Fibroblast of lung (primary cell): Measurements from ENCODE around the gene OGN. TPM values are rescaled to one million over a fixed set of nuclear protein-coding genes. Genes with fewer than 3 reads are reported as not detected.

Experiments
- DNase-seq, 2 donors: peaks; one replicate each; pipeline versions ENCODE4 v3.0.0 to v3.0.0-alpha.2; 2010; ENCODE audit warnings: low read depth in 2 of 2
- H2AFZ ChIP-seq: 2 replicates; pipeline ENCODE4 v1.5.1; 2012; ENCODE audit warnings: low read length, control low read depth, inconsistent platforms
- H3K27ac ChIP-seq: 2 replicates; pipeline ENCODE4 v1.5.1; 2011; ENCODE audit warnings: low read length, control low read depth; ENCODE audit not compliant: insufficient read depth
- H3K27me3 ChIP-seq: 2 replicates; pipeline ENCODE4 v1.5.1; 2011; ENCODE audit warnings: mild to moderate bottlenecking, low read length; ENCODE audit not compliant: control insufficient read depth, insufficient read depth
- H3K36me3 ChIP-seq: 2 replicates; pipeline ENCODE4 v1.5.1; 2011; ENCODE audit warnings: low read length; ENCODE audit not compliant: control insufficient read depth, insufficient read depth
- H3K4me1 ChIP-seq: 2 replicates; pipeline ENCODE4 v1.5.1; 2011; ENCODE audit warnings: low read length; ENCODE audit not compliant: control insufficient read depth, insufficient read depth; ENCODE audit errors: extremely low read depth
- H3K4me2 ChIP-seq: 2 replicates; pipeline ENCODE4 v1.5.1; 2011; ENCODE audit warnings: low read length, control low read depth; ENCODE audit not compliant: insufficient read depth; ENCODE audit errors: extremely low read depth
- H3K4me3 ChIP-seq, 4 experiments: fragments of 200-600 bp in 1 of 4; sonication (generic) in 1 of 4; replicated peaks in 1 of 4; 2 replicates each; pipeline ENCODE4 v1.5.1; 2011 to 2016; ENCODE audit warnings: low read length in 4 of 4, low read depth in 3 of 4, mild to moderate bottlenecking in 3 of 4, control low read depth in 2 of 4, inconsistent platforms in 1 of 4, mixed read lengths in 1 of 4; ENCODE audit not compliant: insufficient read depth in 1 of 4; ENCODE audit errors: control extremely low read depth in 1 of 4
- H3K79me2 ChIP-seq: 2 replicates; pipeline ENCODE4 v1.5.1; 2012; ENCODE audit warnings: mild to moderate bottlenecking, low read length, inconsistent platforms; ENCODE audit not compliant: control insufficient read depth, insufficient read depth
- H3K9ac ChIP-seq: 2 replicates; pipeline ENCODE4 v1.5.1; 2011; ENCODE audit warnings: mild to moderate bottlenecking, low read length, control low read depth; ENCODE audit not compliant: insufficient read depth
- H3K9me3 ChIP-seq: 2 replicates; pipeline ENCODE4 v1.5.1; 2012; ENCODE audit warnings: low read depth, low read length; ENCODE audit not compliant: control insufficient read depth, insufficient read depth
- H4K20me1 ChIP-seq: 2 replicates; pipeline ENCODE4 v1.5.1; 2011; ENCODE audit warnings: low read length; ENCODE audit not compliant: control insufficient read depth, insufficient read depth; ENCODE audit errors: extremely low read depth
- EZH2 ChIP-seq: IDR thresholded peaks from 2 replicates; pipeline ENCODE4 v1.5.1; 2012; ENCODE audit warnings: low read length, control low read depth, mild to moderate bottlenecking; ENCODE audit errors: missing control alignments
- polyA plus RNA-seq, 2 donors: library from polyadenylated mRNA; depleted of rRNA in 1 of 2; stranded (reverse) in 1 of 2; unstranded in 1 of 2; fragments of >200 nt; gene quantifications; 2 replicates each; pipeline ENCODE4 v1.2.1, GENCODE V29; 2011 to 2012; ENCODE audit warnings: missing spikeins in 1 of 2
- total RNA-seq: library from RNA; depleted of rRNA; stranded (reverse); fragments of >200 nt; gene quantifications from 2 replicates; pipeline ENCODE4 v1.2.1, GENCODE V29; 2014
- TF ChIP-seq, protein P1 (sequence below), 2 donors: IDR thresholded peaks in 1 of 2; conservative IDR thresholded peaks in 1 of 2; 1 replicate in 1 of 2; 2 replicates in 1 of 2; pipeline ENCODE4 v1.5.1; 2011 to 2012; ENCODE audit warnings: low read length in 2 of 2, control low read depth in 1 of 2, inconsistent platforms in 1 of 2, low read depth in 1 of 2, mild to moderate bottlenecking in 1 of 2

OGN gene
- total and polyA plus RNA-seq, 2 donors (not counting 1 experiment from before 2014, with no cell fraction given) = 1.2 to 1.3 TPM

DNA sequence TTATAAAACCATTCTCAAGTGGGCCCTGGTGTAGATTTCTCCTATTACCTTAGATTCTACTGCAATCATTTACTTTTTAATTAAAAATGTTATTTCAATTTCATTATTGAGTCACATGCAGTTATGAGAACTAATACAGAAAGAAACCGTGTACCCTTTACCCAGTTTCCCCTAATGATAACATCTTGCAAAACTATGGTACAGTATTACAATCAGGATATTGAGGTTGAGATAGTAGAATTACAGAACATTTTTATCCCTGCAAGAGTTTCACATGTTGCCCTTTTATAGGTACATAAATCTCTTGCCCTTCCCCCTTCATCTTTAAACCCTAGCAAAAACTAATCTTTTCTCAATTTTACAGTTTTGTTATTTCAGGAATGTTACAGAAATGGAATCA is 30.9 kb upstream of the OGN start:
- Histone ChIP-seq H3K79me2 (no peaks in the 10 kb centered on the region), H3K4me1 (no peaks in the 10 kb centered on the region), H3K36me3 (no peaks in the 10 kb centered on the region), H3K4me3 (no peak overlapping the region), H3K9ac (no peak overlapping the region), H3K4me2 (no peak overlapping the region), H3K27me3 (no peaks in the 10 kb centered on the region), H3K9me3 (no peaks in the 10 kb centered on the region), H2AFZ (no peak overlapping the region), H4K20me1 (no peaks in the 10 kb centered on the region), H3K27ac (no peak overlapping the region)
- TF ChIP-seq, protein P1, sequence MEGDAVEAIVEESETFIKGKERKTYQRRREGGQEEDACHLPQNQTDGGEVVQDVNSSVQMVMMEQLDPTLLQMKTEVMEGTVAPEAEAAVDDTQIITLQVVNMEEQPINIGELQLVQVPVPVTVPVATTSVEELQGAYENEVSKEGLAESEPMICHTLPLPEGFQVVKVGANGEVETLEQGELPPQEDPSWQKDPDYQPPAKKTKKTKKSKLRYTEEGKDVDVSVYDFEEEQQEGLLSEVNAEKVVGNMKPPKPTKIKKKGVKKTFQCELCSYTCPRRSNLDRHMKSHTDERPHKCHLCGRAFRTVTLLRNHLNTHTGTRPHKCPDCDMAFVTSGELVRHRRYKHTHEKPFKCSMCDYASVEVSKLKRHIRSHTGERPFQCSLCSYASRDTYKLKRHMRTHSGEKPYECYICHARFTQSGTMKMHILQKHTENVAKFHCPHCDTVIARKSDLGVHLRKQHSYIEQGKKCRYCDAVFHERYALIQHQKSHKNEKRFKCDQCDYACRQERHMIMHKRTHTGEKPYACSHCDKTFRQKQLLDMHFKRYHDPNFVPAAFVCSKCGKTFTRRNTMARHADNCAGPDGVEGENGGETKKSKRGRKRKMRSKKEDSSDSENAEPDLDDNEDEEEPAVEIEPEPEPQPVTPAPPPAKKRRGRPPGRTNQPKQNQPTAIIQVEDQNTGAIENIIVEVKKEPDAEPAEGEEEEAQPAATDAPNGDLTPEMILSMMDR (conservative IDR thresholded peaks at IDR 0.05 in 1 of 2, IDR thresholded peaks at IDR 0.05 in 1 of 2; ENCODE audit: low read depth in 1 of 2, low read length in 2 of 2) = no peak
- no peak for TF ChIP-seq EZH2
- no peak for DNase-seq

- H3K9me3 ChIP-seq = no peaks in the 10 kb centered on the region
- H3K9ac ChIP-seq = no peak overlapping the region
- no peak overlapping the region for H3K4me2 ChIP-seq
- H2AFZ ChIP-seq = no peak overlapping the region
- DNase-seq = no peak
- no peaks in the 10 kb centered on the region for H4K20me1 ChIP-seq
- no peak overlapping the region for H3K27ac ChIP-seq
- H3K27me3 ChIP-seq = no peaks in the 10 kb centered on the region
- H3K79me2 ChIP-seq = no peaks in the 10 kb centered on the region
- H3K36me3 ChIP-seq = no peaks in the 10 kb centered on the region
- no peak overlapping the region for H3K4me3 ChIP-seq
- H3K4me1 ChIP-seq = no peaks in the 10 kb centered on the region
- TF ChIP-seq EZH2 = no peak
- TF ChIP-seq, protein P1 (conservative IDR thresholded peaks at IDR 0.05 in 1 of 2, IDR thresholded peaks at IDR 0.05 in 1 of 2; ENCODE audit: low read depth in 1 of 2, low read length in 2 of 2) = no peak
Observed at GRCh38 chr9:92432972-92433548, 28.7 kb upstream of the OGN start.

DNA sequence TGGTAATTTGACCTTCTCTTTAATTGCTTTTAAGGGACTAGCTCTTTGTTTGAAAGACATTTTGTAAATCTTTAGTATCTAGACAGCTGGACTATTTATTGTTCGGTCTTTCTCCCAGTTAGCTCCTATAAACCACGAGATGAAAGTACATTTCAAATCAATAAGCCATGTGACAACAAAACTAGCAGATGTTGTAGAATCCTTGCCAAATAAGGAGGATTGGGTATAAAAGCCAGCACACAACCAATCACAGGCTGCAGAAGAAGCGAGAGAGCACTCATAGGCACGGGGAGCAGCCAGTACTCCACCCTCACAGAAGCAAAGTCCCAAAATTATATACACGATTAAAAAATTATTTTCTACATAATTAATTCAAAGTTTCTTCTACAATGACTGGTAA is 28.0 kb upstream of the OGN start:
- no peak for TF ChIP-seq EZH2
- TF ChIP-seq, protein P1 (conservative IDR thresholded peaks at IDR 0.05 in 1 of 2, IDR thresholded peaks at IDR 0.05 in 1 of 2; ENCODE audit: low read depth in 1 of 2, low read length in 2 of 2) = no peak
- Histone ChIP-seq H3K27me3 (no peaks in the 10 kb centered on the region), H3K9ac (no peak overlapping the region), H3K36me3 (no peaks in the 10 kb centered on the region), H3K27ac (no peak overlapping the region), H2AFZ (no peak overlapping the region), H4K20me1 (no peaks in the 10 kb centered on the region), H3K9me3 (no peaks in the 10 kb centered on the region), H3K4me3 (no peak overlapping the region), H3K4me1 (no peaks in the 10 kb centered on the region), H3K79me2 (no peaks in the 10 kb centered on the region), H3K4me2 (no peak overlapping the region)
- DNase-seq = peak in 1 of 2 donors; percentile 72
